Adrenal gland (tissue), 5 donors: Measurements from ENCODE around the gene DAB2.

ENCODE experiments used
- CTCF ChIP-seq, 6 experiments: fragments of 450-650 bp in 4 of 6; fragments of 200-600 bp in 2 of 6; sonication (generic) in 1 of 6; IDR thresholded peaks; 1 replicate in 5 of 6; 2 replicates in 1 of 6; pipeline versions ENCODE4 v1.5.1 to v1.8.0; 2016 to 2021; ENCODE audit warnings: antibody characterized with exemption in 6 of 6, mild to moderate bottlenecking in 2 of 6, moderate library complexity in 1 of 6
- POLR2A ChIP-seq, 2 donors: fragments of 450-650 bp; IDR thresholded peaks; one replicate each; pipeline ENCODE4 v1.6.1; 2017; ENCODE audit warnings: antibody characterized with exemption in 2 of 2, mild to moderate bottlenecking in 2 of 2, moderate library complexity in 1 of 2
- donor health status: DM: no; HTN: no; CAD: no.

DNA sequence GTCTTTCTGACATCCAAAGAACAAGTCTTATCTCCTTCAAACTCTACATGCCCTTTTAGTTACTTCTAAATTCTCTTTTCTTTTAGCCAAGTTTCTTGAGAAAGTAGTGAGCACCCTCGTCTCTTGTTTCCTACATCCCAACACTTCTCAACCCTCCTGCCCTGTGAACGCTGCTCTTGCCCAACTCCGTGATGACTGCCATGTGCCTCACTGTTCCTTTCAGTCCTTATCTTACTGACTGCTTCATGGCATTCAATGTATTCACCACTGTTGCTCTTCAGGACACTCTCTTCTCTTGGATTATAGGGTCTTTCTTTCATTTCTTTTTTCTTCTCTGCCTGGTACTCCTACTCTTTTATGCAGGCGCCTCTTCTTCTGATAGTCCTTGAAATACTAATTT, 75.3 kb downstream of the DAB2 start:
- TF ChIP-seq CTCF (IDR thresholded peaks at IDR 0.05) (no peak), POLR2A (IDR thresholded peaks at IDR 0.05) (no peak)
